OCI-LY3 (cell line): ENCODE measurements around the gene REX1BD.

ENCODE experiments used
- H2AFZ ChIP-seq: fragments of 200-600, 300-600 bp; shearing (Covaris generic); 2 replicates; pipeline ENCODE4 v1.6.0; 2014; ENCODE audit warnings: antibody characterized with exemption, low read depth, low read length
- H3K27ac ChIP-seq: fragments of 200-600, 300-600 bp; sonication (generic); 2 replicates; pipeline ENCODE4 v1.5.1; 2014; ENCODE audit warnings: mild to moderate bottlenecking, low read length, moderate library complexity, mixed read lengths
- H3K27me3 ChIP-seq: fragments of 200-600, 300-600 bp; sonication (generic); 2 replicates; pipeline ENCODE4 v1.6.1; 2014; ENCODE audit warnings: low read depth, low read length, mixed read lengths
- H3K36me3 ChIP-seq: fragments of 200-600, 300-600 bp; sonication (generic); replicated peaks from 2 replicates; pipeline ENCODE3; 2014; ENCODE audit warnings: low read depth, low read length, mixed read lengths
- H3K4me1 ChIP-seq: fragments of 300-600, 200-600 bp; sonication (generic); 2 replicates; pipeline ENCODE4 v1.6.1; 2014; ENCODE audit warnings: low read length, mixed read lengths
- H3K4me2 ChIP-seq: fragments of 200-600, 300-600 bp; sonication (generic); 2 replicates; pipeline ENCODE4 v1.6.1; 2014; ENCODE audit warnings: low read length, mixed read lengths
- H3K4me3 ChIP-seq: fragments of 300-600, 200-600 bp; sonication (generic); 2 replicates; pipeline ENCODE4 v1.5.1; 2014; ENCODE audit warnings: antibody characterized with exemption, mild to moderate bottlenecking, low read length, moderate library complexity
- H3K79me2 ChIP-seq: fragments of 300-600, 200-600 bp; shearing (Covaris generic); 2 replicates; pipeline ENCODE4 v1.6.1; 2014; ENCODE audit warnings: mild to moderate bottlenecking, low read length, mixed read lengths
- H3K9ac ChIP-seq: fragments of 300-600, 200-600 bp; shearing (Covaris generic); 2 replicates; pipeline ENCODE4 v1.6.0; 2014; ENCODE audit warnings: mild to moderate bottlenecking, low read length, moderate library complexity
- H3K9me3 ChIP-seq: fragments of 200-600, 300-600 bp; shearing (Covaris generic); 2 replicates; pipeline ENCODE4 v1.6.1; 2014; ENCODE audit warnings: low read length, mixed read lengths; ENCODE audit not compliant: insufficient read depth
- H4K20me1 ChIP-seq: fragments of 200-600, 300-600 bp; sonication (generic); 2 replicates; pipeline ENCODE4 v1.6.1; 2016; ENCODE audit warnings: low read length, mixed read lengths; ENCODE audit not compliant: insufficient read depth
- CTCF ChIP-seq: fragments of 200-600, 300-600 bp; sonication (generic); IDR thresholded peaks from 2 replicates; pipeline ENCODE4 v1.5.1; 2014; ENCODE audit warnings: antibody characterized with exemption, low read length, low read depth
- EZH2phosphoT487 ChIP-seq: fragments of 200-600 bp; shearing (Covaris generic); IDR thresholded peaks from 2 replicates; pipeline ENCODE4 v1.6.1; 2018; ENCODE audit warnings: antibody characterized with exemption, mixed run types, low read depth

REX1BD gene

GRCh38 chr19:18629166-18630088, 40.8 kb downstream of the REX1BD start:
- Histone ChIP-seq H3K27me3 (peaks cover 4% of the 10 kb centered on the region; the same call in 1 of the 2 replicates), H3K36me3 (no peaks in the 10 kb centered on the region), H3K4me1 (peaks cover 3% of the 10 kb centered on the region; the same call in 1 of the 2 replicates), H4K20me1 (no peaks in the 10 kb centered on the region), H3K4me2 (no peak overlapping the region), H2AFZ (no peak overlapping the region), H3K9me3 (no peaks in the 10 kb centered on the region), H3K9ac (no peak overlapping the region), H3K79me2 (no peaks in the 10 kb centered on the region), H3K27ac (no peak overlapping the region), H3K4me3 (no peak overlapping the region)
- TF ChIP-seq EZH2phosphoT487 (no peak), CTCF (no peak)

GRCh38 chr19:18633321-18633720, 44.7 kb downstream of the REX1BD start:
- Histone ChIP-seq H3K4me2 (no peak overlapping the region), H3K9ac (no peak overlapping the region), H3K27ac (no peak overlapping the region), H2AFZ (no peak overlapping the region), H3K4me1 (peaks cover 15% of the 10 kb centered on the region), H4K20me1 (peaks cover 5% of the 10 kb centered on the region; the same call in 1 of the 2 replicates), H3K79me2 (peaks cover 15% of the 10 kb centered on the region), H3K27me3 (peaks cover 7% of the 10 kb centered on the region), H3K36me3 (no peaks in the 10 kb centered on the region), H3K4me3 (no peak overlapping the region), H3K9me3 (no peaks in the 10 kb centered on the region)
- TF ChIP-seq EZH2phosphoT487: no peak
- TF ChIP-seq CTCF: no peak

GRCh38 chr19:18634612-18635297, 46.2 kb downstream of the REX1BD start:
- Histone ChIP-seq H3K27ac (no peak overlapping the region), H3K9me3 (no peaks in the 10 kb centered on the region), H3K4me1 (peaks cover 15% of the 10 kb centered on the region), H4K20me1 (peaks cover 9% of the 10 kb centered on the region; the same call in 1 of the 2 replicates), H3K9ac (no peak overlapping the region), H3K27me3 (peaks cover 7% of the 10 kb centered on the region), H3K79me2 (peaks cover 23% of the 10 kb centered on the region), H2AFZ (no peak overlapping the region), H3K4me2 (no peak overlapping the region), H3K36me3 (no peaks in the 10 kb centered on the region), H3K4me3 (no peak overlapping the region)
- TF ChIP-seq CTCF: no peak
- no peak for TF ChIP-seq EZH2phosphoT487

- Histone ChIP-seq H3K4me3 (peak overlapping the region; percentile 87), H3K27ac (no peak overlapping the region), H3K4me2 (peak overlapping the region; percentile 78)
These were observed 47.2 kb downstream of the REX1BD start for GRCh38 chr19:18635831-18636182.

More at GRCh38 chr19:18635831-18636182, 47.2 kb downstream of the REX1BD start:
- TF ChIP-seq CTCF (no peak), EZH2phosphoT487 (no peak)
- H3K9ac ChIP-seq: no peak overlapping the region
- H3K9me3 ChIP-seq: no peaks in the 10 kb centered on the region
- H2AFZ ChIP-seq: no peak overlapping the region
- H4K20me1 ChIP-seq: peaks cover 12% of the 10 kb centered on the region; the same call in 1 of the 2 replicates
- peaks cover 31% of the 10 kb centered on the region for H3K79me2 ChIP-seq
- peaks cover 15% of the 10 kb centered on the region for H3K4me1 ChIP-seq
- H3K36me3 ChIP-seq: no peaks in the 10 kb centered on the region
- H3K27me3 ChIP-seq: peaks cover 7% of the 10 kb centered on the region
